ENCODE data around the gene OTOGL.

Gene OTOGL

DNA sequence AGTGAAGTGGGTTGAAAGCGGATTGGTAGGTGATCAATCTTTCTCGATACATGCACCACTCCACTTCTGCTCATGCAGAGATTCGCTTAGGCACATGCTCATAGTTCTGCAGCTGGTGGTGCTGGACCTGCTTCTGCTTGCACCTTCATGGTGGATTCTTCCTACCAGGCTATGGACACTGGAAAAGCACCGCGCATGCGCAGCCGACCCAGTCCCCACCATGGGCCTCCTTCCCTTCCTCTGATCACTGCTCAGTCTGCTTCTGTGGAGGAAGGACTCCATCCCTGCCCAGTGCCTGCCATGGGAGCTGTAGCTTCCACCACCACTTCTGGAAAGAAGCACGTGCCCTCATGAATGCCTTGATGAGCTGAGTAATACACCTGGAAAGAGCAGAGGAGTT, 282.9 kb downstream of the OTOGL start:
- DNase-seq: no peak

DNA sequence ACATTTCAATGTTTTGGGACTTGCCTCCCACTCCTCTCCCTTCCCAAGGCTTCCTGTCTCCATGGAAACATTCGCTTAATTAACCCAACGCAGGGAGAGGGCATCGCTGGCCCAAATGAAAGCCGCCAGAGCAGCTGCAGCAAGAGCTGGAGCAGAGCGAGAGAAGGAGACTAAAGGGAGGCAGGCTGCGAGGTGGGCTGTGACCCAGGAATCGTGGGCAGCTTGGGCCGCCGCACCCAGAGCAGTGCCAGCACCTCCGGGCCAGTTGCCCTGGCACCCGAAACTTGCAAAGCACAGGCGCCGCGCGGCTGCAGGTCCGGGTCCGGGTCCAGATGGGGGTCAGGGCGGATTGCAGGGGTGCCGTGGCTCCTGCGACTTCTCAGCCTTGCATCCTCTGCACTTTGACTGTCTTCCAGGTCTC, 301.2 kb downstream of the OTOGL start:
- no peak for DNase-seq

DNA sequence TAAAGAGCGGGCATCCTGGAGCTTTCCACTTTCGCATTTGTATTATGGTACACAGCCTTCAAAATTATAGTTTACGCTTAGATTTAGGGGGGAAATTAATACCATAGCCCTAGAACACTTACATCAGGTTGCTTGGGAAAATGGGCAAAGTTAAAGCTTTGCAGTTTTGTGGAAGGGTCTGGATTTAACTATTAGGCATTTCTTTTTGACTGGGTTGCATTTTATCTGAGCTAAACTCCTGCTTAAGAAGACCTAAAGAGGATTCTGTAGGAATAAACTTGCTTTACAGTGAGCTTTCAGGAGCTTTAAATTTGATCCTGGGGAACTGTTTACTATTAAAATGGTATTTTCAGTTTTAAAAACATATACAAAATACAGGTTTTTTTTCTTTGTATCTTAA, 301.9 kb downstream of the OTOGL start:
- DNase-seq: no peak

DNA sequence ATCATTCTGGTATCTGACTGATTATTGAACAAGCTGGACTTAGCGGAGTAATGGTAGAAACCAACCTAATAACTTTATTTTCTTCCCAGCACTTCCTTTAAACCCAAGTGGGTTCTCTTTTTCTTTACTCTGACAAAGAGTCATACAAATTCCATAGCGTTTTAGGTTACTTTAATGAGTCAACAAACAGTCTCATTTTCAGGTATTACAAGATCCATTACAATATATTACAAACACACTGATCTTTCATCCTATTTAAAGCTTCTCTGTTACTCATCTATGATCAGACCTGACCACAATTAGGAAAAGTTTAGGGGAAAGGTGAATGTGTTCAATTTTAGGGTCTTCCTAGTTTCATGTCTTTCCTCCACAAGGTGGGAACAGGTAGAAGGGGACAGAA, 305.3 kb downstream of the OTOGL start:
- DNase-seq: no peak

DNA sequence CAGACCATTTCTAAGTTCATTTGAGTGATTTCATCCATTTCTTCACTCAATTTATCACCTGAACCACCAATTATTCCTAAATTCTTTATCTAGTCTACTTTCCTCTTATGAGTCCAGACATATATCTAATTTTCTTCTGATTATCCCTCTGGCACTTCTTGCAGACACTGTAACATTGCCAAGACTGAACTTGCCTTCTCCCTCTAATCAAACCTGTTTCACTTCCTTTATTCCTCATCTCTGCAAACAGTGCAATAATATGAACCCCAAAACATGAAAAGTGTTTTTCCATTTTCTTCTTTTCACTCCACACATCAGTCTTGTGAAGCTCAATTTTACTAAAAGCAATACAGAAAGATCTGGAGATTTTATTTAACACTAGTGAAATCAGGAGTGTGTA, 306.9 kb downstream of the OTOGL start:
- no peak for DNase-seq

DNA sequence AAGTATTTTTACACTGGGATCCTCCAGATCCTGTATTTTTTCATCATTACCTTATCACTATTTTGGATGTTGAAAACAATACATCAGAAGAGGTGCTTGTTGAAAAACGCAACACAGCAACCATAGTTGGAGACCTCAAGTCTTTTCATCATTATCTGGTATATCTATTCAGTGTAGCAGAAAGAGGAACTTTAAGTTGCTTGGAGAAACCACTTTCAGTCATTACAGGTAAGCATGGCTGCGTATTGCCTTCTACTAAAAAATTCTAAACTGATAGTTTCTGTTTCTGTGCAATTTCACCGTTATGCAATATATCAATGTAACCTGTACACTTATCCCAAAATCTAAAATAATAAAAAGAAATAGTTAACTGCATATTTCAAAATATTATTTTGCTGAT, 312.4 kb downstream of the OTOGL start:
- DNase-seq: no peak

DNA sequence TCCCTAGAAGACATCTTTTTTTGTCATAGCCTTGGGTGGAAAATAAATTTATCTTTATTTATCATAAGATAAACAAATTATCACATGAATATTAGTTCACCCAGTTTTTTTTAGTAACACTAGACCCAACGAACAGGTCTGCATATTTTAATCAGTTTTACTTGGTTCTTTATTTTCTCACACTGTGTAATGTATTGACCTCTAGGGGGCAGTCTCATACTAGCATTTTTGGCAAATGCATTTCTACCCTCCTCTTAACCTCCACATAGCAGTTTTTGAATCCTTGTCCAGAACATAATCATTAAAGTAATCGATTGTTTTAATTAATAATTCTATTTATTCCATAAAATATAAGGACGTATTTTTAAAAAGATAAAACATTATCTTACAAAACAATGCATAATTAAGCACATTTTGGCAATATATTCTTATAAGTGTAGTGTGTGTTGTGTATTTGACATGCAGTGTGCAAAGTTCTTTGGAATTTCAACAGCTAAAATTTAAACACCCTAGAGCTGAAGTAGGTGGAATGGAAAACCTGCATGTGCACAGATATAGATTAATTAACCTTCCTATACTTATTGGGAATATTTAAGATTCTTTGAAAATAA, 313.1 kb downstream of the OTOGL start:
- DNase-seq: no peak

DNA sequence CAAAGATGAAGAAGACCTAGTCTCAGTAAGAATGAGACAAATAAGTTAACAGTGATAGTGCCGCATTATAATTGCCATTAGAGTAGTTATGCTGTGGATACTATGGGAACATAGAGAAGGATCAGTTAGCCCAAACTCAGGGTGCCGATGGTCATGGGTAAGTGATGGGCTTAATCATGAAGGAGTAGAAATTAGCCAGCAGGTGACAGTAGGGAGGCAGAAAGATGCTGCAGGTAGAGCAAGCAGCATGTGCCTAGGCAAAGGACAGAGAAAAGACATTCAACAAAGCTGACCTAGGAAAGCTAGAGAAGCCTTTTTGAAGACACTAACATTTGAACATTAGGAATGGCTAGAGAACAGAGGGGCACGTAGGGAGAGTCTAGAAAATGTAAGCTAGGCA, 314.1 kb downstream of the OTOGL start:
- DNase-seq: no peak

DNA sequence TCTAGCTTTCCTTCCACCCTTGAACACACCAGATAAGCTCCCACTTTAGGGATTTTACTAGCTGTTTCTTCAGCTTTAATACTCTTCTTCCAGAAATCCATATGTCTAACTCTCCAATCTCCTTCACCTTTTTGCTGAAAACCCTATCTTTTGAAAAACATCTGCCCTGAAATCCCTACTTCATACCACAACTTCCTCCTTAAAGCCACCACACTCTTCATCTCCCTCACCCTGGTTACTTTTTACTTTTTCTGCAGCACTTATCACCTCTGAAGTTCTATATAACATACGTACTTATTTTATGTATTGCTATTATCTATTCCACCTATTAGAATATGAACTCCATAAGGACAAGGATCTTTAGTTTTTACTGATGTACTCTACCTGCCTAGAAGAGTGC, 316.1 kb downstream of the OTOGL start:
- DNase-seq: no peak

DNA sequence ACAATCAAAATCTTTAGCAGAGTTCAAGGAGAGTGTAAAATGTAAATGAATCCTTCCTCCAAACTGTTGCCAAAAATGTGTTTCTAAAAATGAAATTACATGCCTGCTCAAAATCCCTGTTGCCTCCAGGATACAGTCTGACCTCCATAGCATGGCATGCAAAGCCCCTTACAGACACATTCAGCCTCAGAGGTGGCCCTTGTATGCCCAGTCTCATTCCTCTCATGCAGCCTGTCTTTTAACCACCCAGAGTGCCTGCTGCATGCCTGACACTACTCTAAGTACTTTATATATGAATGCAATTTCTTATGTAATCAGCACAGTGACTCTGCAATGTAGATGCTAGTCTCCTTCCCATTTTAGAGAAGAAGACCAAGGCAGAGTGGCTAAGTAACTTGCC, 320.3 kb downstream of the OTOGL start:
- DNase-seq: no peak

DNA sequence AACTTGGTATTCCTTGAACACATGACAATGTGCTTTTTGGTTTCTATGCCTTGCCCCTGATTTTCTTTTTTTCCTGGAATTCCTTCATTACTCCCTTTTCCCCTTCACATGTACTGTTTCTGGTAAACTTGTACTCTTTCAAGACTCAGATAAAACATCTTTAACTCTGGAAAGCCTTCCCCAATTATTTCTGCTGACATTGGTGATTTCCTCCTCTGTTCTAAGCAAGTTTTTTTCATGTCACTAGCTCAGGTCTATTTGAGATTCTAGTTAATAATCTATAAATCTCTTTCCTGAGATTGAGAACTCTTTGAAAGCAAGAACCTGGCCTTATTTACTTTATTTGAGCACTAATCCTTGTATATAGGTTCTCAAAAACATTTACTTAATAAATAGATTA, 320.7 kb downstream of the OTOGL start:
- DNase-seq: no peak

DNA sequence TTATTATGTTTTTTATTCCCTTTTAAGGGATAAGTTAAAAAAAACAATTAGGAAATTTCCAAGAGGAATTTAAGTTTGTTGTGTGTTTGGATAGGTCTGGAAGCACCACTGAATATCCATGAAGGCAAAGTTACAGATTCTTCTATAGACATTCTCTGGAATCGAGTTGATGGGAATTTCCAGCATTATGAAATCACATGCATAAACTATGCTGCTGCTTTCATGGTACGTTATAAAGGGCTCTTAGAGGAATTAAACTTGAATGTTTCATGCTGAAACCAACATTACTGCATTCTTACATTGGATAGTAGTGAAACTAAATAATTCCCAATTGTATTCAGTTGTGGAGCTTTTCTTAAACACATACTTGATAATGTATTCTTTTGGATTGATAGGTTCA, 323.2 kb downstream of the OTOGL start:
- DNase-seq: no peak

All from SIG-M5 (cell line).